NCI-H187 (cell line): ENCODE data around the gene SLC24A2.

Experiments used
- DNase-seq, 2 experiments: peaks; one replicate each; lab custom pipeline; 2025; lab: John Stamatoyannopoulos, UW

The SLC24A2 gene

DNA sequence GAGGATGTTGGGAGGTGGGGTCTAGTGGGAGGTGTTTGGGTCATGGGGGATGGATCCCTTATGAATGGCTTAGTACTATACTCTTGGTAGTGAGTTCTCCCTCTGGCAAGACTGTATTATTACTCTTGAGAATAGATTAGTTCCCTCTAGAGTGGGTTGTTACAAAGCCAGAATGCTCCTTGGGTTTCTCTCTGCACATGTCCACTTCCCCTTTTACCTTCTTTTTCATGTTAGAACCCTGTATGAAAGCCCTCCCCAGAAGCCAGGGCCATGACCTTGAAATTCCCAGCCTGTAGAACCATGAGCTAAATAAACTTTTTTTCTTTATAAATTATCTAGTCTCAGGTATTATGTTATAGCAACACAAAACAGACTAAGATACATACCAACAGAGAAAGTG, 31.1 kb downstream of the SLC24A2 start:
- DNase-seq: no peak

DNA sequence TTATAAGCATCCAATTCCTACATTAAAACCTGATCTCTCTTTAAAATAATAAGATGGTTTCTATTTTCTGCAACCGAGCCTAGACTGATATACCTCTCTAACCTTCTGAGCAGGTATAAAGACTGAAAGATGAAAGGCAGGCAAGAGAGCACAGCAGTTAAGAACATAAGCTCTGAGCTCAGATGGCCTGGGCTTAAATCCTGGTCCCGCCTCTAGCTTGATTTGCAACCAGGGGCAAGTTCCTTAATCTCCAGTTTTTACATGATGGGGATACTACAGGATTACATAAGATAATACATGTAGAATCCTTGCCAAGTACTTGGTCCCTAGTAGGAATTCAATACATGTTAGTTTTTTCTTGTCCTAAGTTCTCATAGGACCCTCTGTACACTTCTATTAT, 33.9 kb downstream of the SLC24A2 start:
- no peak for DNase-seq

DNA sequence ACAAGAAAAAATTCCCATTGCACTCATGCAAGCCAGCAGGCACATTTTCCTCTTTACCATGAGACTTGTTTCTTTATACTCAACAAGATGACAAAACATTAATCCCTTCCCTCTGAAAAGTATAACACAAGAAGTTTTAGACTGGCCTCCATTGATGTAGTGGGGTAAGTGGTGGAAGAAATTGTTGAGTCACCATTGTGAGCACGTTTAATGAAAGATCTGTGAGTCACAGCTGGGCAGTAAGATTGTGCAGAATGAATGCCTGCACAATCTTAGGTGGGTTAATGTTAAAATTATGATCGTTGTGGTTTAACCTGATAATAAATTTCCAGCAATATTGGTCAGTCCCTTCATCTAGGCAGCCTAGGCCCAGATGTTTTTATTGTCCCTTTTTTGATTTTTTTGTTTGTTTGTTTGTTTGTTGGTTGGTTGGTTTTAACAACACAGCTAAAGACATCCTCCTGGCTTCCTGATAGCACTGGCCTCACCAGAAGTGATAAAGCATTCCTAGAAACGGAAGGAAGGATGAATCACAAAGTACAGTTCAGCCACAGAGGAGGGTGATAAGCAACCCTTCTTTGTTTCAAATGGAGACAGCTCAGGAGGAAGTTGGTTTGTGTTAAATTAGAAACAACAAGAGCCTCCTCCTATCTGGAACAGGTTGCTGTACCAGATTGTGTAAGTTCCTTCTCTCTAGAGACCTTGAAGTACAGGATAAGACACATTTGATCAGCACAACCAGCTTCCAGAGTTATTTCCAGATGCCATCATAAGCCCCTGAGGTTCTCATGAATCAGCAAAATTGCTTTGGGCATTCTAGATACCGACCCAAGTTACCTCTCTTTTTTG, 40.3 kb downstream of the SLC24A2 start:
- DNase-seq: no peak

DNA sequence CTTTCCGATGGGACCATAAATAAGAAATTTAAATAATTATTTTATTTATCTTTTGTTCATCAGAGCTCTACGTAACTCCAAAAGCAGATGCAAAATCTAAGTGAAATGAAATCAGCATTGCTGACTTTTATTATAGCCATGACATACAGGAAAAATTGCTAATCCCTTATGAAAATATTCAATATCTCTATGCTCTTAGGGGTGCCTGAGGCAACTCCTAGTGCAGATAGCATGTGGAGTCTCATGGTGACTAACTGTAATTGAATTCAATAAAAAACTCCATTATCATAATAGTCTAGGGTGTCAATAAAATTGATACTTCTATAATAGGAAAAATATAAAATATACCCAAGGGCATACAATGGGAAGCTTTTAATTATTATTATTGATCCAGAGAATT, 42.6 kb downstream of the SLC24A2 start:
- DNase-seq: no peak

DNA sequence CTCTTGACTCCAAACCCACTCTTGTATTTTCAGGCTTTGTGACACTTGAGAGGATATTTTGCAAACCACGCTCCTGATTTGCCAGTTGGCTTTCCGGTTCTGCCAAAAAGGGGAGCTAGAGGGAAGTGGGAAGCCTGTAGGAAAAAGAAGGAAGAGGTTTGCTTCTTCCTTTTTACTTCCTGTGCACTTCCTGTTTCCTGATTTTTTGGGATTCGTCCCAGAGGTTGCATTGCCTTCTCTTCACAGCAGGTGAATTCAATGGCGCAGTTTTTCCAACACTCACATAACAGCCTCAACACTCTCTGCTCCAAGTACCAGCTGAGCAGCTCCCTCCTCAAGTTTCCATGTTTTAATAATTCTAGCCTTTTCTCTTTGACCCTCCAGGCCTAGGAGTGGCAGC, 47.7 kb downstream of the SLC24A2 start:
- DNase-seq: no peak
